Upper lobe of left lung (tissue), 6 donors: ENCODE measurements around the gene TTC33. TPM values are rescaled to one million over a fixed set of nuclear protein-coding genes. Genes with fewer than 3 reads are reported as not detected.

ENCODE experiments used
- ATAC-seq, 2 donors: fragments of 200-7000 bp; cut with Tn5 transposase; one replicate each; pipeline ENCODE4 v1.9.1; 2022; ENCODE audit warnings: mild to moderate bottlenecking in 2 of 2, moderate library complexity in 2 of 2; ENCODE audit not compliant: low FRiP score in 2 of 2
- DNase-seq, 2 donors: peaks; one replicate each; pipeline ENCODE4 v3.0.0-alpha.2; 2019 to 2020
- H3K27ac ChIP-seq, 4 donors: fragments of 200-600 bp; sonication (generic); one replicate each; pipeline ENCODE4 v1.5.1; 2016 to 2019
- H3K27me3 ChIP-seq, 4 donors: fragments of 200-600 bp; sonication (generic); one replicate each; pipeline ENCODE4 v1.5.1; 2017 to 2019
- H3K36me3 ChIP-seq, 4 donors: fragments of 200-600 bp; sonication (generic); one replicate each; pipeline ENCODE4 v1.5.1; 2016 to 2019
- H3K4me1 ChIP-seq, 4 donors: fragments of 200-600 bp; sonication (generic); one replicate each; pipeline ENCODE4 v1.5.1; 2018 to 2019
- H3K4me3 ChIP-seq, 4 donors: fragments of 200-600 bp; sonication (generic); one replicate each; pipeline ENCODE4 v1.5.1; 2017 to 2019; ENCODE audit warnings: mild to moderate bottlenecking in 2 of 4, moderate library complexity in 1 of 4
- H3K9me3 ChIP-seq, 4 donors: fragments of 200-600 bp; sonication (generic); one replicate each; pipeline ENCODE4 v1.5.1; 2018 to 2019
- EP300 ChIP-seq, 4 donors: sonication (generic); formaldehyde crosslinking; IDR thresholded peaks; one replicate each; pipeline ENCODE4 v1.5.1; 2017; ENCODE audit warnings: antibody characterized with exemption in 4 of 4, control low read depth in 2 of 4
- POLR2A ChIP-seq, 4 donors: fragments of 450-650 bp; IDR thresholded peaks; one replicate each; pipeline ENCODE4 v1.5.1; 2016 to 2017; ENCODE audit warnings: antibody characterized with exemption in 4 of 4, mild to moderate bottlenecking in 2 of 4
- POLR2AphosphoS5 ChIP-seq, 2 donors: sonication (generic); formaldehyde crosslinking; IDR thresholded peaks; one replicate each; pipeline ENCODE4 v1.5.1; 2017; ENCODE audit warnings: antibody characterized with exemption in 2 of 2
- whole genome bisulfite sequencing, 2 donors: methylation state at CpG; one replicate each; pipeline ENCODE4 v1.1.5; 2017 to 2018; 5-methylcytosine and 5-hydroxymethylcytosine counted together
- total RNA-seq, 6 donors: library from RNA; depleted of rRNA in 4 of 6; stranded (reverse); fragments of >200 nt in 4 of 6; gene quantifications; one replicate each; pipeline versions ENCODE4 v1.1.0 to v1.2.1, GENCODE V29; 2016 to 2021
- TF ChIP-seq, protein P1 (sequence below), 6 experiments: fragments of 450-650 bp in 4 of 6; fragments of 200-600 bp in 2 of 6; sonication (generic) in 2 of 6; IDR thresholded peaks; one replicate each; pipeline ENCODE4 v1.5.1; 2016 to 2019; ENCODE audit warnings: antibody characterized with exemption in 6 of 6
- donor health status: DM: no; HTN: no; CAD: no; lungs with moderate emphysema.
- donor health status: DM: no; HTN: yes; CAD: no; lungs with severe emphysema.

Gene TTC33
- total RNA-seq, 6 donors from 2014 or later, result 13.4 to 34.1 (median 17.1) TPM

DNA sequence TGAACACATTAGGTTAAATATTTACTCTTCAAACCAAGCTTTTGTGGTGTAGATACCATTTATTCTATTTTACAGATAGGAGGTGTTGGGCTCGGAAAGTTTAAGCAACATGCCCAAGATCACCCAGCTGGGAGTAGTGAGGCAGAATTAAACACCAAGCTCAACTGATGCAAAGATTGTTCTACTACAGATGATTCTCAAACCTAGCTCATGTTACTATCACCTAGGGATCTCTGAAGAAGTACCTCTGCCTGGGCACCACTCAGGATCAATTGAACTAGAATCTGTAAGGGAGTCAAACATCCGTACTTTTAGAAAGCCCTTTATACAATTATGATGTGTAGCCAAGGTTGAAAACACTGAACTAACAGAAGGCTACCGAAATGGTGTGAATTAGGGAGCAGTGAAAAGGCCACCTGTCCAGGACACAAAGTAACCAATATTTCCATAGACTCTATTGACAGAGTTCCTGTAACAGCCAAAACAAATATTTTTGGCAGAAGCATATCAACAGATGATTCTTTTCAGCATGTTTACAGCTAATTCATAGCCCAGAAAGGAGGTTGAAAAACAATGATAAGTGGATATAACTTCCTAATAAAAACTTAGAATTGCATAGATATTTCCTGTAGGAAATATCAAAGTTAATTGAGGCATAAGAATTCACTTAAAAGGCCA lies 234.5 kb downstream of the TTC33 start:
- 54 to 74% methylated on average over 3 of the region's 3 CpGs for WGBS, 2 donors
- H3K36me3 ChIP-seq, result no peaks in the 10 kb centered on the region

DNA sequence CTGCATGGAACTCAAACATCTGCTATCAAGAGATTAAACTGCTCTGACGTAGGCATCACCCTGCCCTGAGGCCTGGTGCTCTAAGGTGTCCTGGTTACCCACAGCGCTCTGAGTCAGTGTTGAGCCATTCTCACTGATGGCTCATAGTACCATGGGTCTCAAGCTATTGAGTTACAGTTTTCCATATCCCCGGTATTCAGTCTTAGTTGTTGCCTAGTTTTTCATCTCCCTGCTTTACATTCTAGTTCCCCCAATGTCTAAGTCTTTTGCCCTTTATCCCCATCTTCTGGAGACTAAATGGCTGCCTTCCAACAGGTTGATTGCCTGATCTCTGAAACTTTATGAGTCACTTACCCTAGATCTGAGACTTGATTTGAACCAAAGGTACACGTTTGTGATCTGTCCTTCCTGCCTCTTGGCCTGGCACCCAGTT lies 237.3 kb downstream of the TTC33 start:
- Histone ChIP-seq H3K4me1 (peaks cover 0 to 8% (median 5%) of the 10 kb centered on the region in 4 donors), H3K27ac (no peak overlapping the region), H3K36me3 (no peaks in the 10 kb centered on the region), H3K9me3 (no peaks in the 10 kb centered on the region), H3K27me3 (no peaks in the 10 kb centered on the region), H3K4me3 (no peak overlapping the region)
- no peak for ATAC-seq
- no peak for DNase-seq
- no peak for TF ChIP-seq EP300 (IDR thresholded peaks at IDR 0.05)
- no peak for TF ChIP-seq POLR2A (IDR thresholded peaks at IDR 0.05)
- TF ChIP-seq POLR2AphosphoS5 (IDR thresholded peaks at IDR 0.05), result no peak
- WGBS, 2 donors, result 95 to 96% methylated on average over 4 of the region's 4 CpGs

More for the DNA sequence above, 234.5 kb downstream of the TTC33 start:
- Histone ChIP-seq H3K9me3 (no peaks in the 10 kb centered on the region), H3K27ac (no peak overlapping the region), H3K27me3 (no peaks in the 10 kb centered on the region), H3K4me3 (no peak overlapping the region), H3K4me1 (peaks cover 0 to 8% (median 5%) of the 10 kb centered on the region in 4 donors)
- no peak for TF ChIP-seq EP300 (IDR thresholded peaks at IDR 0.05)
- no peak for TF ChIP-seq POLR2AphosphoS5 (IDR thresholded peaks at IDR 0.05)
- no peak for TF ChIP-seq POLR2A (IDR thresholded peaks at IDR 0.05)
- TF ChIP-seq, protein P1, sequence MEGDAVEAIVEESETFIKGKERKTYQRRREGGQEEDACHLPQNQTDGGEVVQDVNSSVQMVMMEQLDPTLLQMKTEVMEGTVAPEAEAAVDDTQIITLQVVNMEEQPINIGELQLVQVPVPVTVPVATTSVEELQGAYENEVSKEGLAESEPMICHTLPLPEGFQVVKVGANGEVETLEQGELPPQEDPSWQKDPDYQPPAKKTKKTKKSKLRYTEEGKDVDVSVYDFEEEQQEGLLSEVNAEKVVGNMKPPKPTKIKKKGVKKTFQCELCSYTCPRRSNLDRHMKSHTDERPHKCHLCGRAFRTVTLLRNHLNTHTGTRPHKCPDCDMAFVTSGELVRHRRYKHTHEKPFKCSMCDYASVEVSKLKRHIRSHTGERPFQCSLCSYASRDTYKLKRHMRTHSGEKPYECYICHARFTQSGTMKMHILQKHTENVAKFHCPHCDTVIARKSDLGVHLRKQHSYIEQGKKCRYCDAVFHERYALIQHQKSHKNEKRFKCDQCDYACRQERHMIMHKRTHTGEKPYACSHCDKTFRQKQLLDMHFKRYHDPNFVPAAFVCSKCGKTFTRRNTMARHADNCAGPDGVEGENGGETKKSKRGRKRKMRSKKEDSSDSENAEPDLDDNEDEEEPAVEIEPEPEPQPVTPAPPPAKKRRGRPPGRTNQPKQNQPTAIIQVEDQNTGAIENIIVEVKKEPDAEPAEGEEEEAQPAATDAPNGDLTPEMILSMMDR (IDR thresholded peaks at IDR 0.05), result no peak
- DNase-seq (no peak), ATAC-seq (no peak)

DNA sequence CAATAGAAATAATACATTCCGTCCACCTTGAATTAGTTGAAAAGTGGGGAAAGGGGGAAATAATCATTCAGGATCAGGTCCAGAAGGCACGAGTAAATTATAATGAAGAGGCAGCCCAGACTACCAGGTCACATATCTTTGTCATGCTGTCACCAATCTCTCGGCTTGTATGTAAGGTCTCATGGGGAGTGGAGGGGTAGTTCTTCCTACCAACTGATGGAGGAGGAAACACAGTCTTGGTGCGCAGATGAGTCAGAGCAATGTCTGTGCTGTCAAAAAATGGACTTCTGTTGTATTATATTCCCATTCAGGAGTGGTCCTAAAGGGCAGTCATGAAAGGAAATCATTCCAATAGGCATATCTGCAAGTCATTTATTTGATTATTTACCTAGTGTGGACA lies 240.3 kb downstream of the TTC33 start:
- H3K4me1 ChIP-seq, result no peaks in the 10 kb centered on the region
- H3K27me3 ChIP-seq, result no peaks in the 10 kb centered on the region
- no peak for DNase-seq
- H3K36me3 ChIP-seq, result no peaks in the 10 kb centered on the region
- WGBS, 2 donors, result 76 to 83% methylated on average over 4 of the region's 4 CpGs
- no peak for ATAC-seq
- no peaks in the 10 kb centered on the region for H3K9me3 ChIP-seq
- no peak overlapping the region for H3K4me3 ChIP-seq
- no peak overlapping the region for H3K27ac ChIP-seq
- TF ChIP-seq EP300 (IDR thresholded peaks at IDR 0.05) (no peak), POLR2A (IDR thresholded peaks at IDR 0.05) (no peak), POLR2AphosphoS5 (IDR thresholded peaks at IDR 0.05) (no peak)
- TF ChIP-seq, protein P1 (IDR thresholded peaks at IDR 0.05), result no peak

DNA sequence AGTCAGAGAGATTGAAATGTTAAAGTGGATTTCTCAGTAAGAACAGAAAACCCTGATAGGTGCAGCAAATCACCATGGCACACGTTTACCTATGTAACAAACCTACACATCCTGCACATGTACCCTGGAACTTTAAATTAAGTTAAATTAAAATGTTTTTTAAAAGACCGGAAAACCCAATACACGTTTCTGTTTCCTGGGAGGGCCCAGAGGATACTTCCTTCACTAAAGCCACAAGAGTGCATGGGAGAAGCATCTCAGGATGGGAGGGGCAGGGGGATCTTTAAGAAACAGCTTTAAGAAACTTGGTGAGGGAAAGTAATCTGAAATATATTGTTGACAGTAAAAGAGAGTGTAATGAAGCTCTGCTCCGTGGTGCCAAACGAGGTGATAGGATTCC lies 240.8 kb downstream of the TTC33 start:
- H3K36me3 ChIP-seq, result no peaks in the 10 kb centered on the region
- H3K27me3 ChIP-seq, result no peaks in the 10 kb centered on the region
- ATAC-seq (no peak), DNase-seq (no peak)
- WGBS, 2 donors, result 51 to 69% methylated on average over 5 of the region's 5 CpGs
- TF ChIP-seq POLR2A (IDR thresholded peaks at IDR 0.05) (no peak), EP300 (IDR thresholded peaks at IDR 0.05) (no peak), POLR2AphosphoS5 (IDR thresholded peaks at IDR 0.05) (no peak)
- TF ChIP-seq, protein P1 (IDR thresholded peaks at IDR 0.05), result no peak
- no peak overlapping the region for H3K27ac ChIP-seq
- no peak overlapping the region for H3K4me3 ChIP-seq
- no peaks in the 10 kb centered on the region for H3K9me3 ChIP-seq
- no peaks in the 10 kb centered on the region for H3K4me1 ChIP-seq

DNA sequence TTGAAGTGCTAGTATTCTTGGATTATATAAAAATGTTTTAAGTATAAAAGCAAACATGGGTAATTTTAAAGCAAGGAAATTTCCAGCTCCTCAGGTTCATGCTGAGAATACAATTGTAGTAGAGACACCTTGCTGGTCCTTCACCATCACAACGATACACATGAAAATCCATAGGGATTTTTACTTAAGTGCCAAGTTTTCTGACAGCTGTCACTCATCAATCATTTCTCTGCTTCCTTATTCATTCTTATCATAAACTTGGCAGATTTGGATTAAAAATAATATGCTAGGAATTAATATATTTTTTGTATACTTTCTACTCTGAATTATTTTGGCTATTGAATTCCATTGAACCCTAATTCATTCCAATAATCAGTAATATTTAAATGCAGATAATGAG lies 244.0 kb downstream of the TTC33 start:
- H3K36me3 ChIP-seq, result no peaks in the 10 kb centered on the region
- no peak overlapping the region for H3K27ac ChIP-seq
- H3K27me3 ChIP-seq, result no peaks in the 10 kb centered on the region
- H3K4me3 ChIP-seq, result no peak overlapping the region
- ATAC-seq (no peak), DNase-seq (no peak)
- TF ChIP-seq POLR2AphosphoS5 (IDR thresholded peaks at IDR 0.05) (no peak), EP300 (IDR thresholded peaks at IDR 0.05) (no peak), POLR2A (IDR thresholded peaks at IDR 0.05) (no peak)
- TF ChIP-seq, protein P1 (IDR thresholded peaks at IDR 0.05), result no peak
- no peaks in the 10 kb centered on the region for H3K9me3 ChIP-seq
- 88 to 90% methylated on average over 1 of the region's 1 CpG for WGBS, 2 donors
- H3K4me1 ChIP-seq, result no peaks in the 10 kb centered on the region
